Measurements from ENCODE around the gene NUCB1. TPM values are rescaled to one million over a fixed set of nuclear protein-coding genes. Genes with fewer than 3 reads are reported as not detected.

NUCB1 gene
- total RNA-seq, 1 experiment from 2014 or later = 153 TPM

- no peak for ATAC-seq
- CTCF ChIA-PET = interaction anchor here (0.5 to 0.7 kb wide), 2 partner anchors 439 to 628 kb away, joined by 3 to 4 read pairs; no protein-coding TSS in a partner anchor
Measured at GRCh38 chr19:48856921-48857320, 43.2 kb upstream of the NUCB1 start.

GRCh38 chr19:48858984-48859710 is 41.0 kb upstream of the NUCB1 start:
- Mint-ChIP-seq H3K9me3 (no peaks in the 10 kb centered on the region), H3K27me3 (ENCODE audit: low read depth) (no peaks in the 10 kb centered on the region; the same call in 1 of the 2 replicates), H3K4me1 (peaks cover 10% of the 10 kb centered on the region), H3K27ac (peak overlapping the region; percentile 87; the same call in 1 of the 2 replicates), H3K36me3 (no peaks in the 10 kb centered on the region), H3K4me3 (peak overlapping the region; percentile 50)
- POLR2A ChIA-PET = interaction anchor here (0.6 to 1.1 kb wide), 4 partner anchors 41 to 1010 kb away, joined by 3 to 4 read pairs (median 4); partner anchors contain the start of gene NUCB1
- CTCF ChIA-PET = interaction anchor here (0.8 to 1.5 kb wide), 7 partner anchors 14 to 134 kb away, joined by 3 to 10 read pairs (median 7); partner anchors contain the start of genes GYS1 and RUVBL2
- ATAC-seq (peak; percentile 43), DNase-seq (ENCODE audit: low spot score) (peak; percentile 76)
- TF ChIP-seq ZBTB21 (CRISPR knock-in tag; IDR thresholded peaks at IDR 0.05; ENCODE audit: borderline replicate concordance) (no peak), ATF2 (CRISPR knock-in tag; IDR thresholded peaks at IDR 0.05; ENCODE audit: borderline replicate concordance, low read depth) (no peak), ZNF532 (CRISPR knock-in tag; IDR thresholded peaks at IDR 0.05; ENCODE audit: borderline replicate concordance) (no peak), CREB1 (CRISPR knock-in tag; IDR thresholded peaks at IDR 0.05) (no peak), NR3C1 (CRISPR knock-in tag; conservative IDR thresholded peaks at IDR 0.05; ENCODE audit: low read depth) (no peak), ZNF263 (CRISPR knock-in tag; IDR thresholded peaks at IDR 0.05; ENCODE audit: low read depth) (no peak)

More at GRCh38 chr19:48856921-48857320, 43.2 kb upstream of the NUCB1 start:
- no peak overlapping the region for H3K4me3 Mint-ChIP-seq
- peaks cover 10% of the 10 kb centered on the region for H3K4me1 Mint-ChIP-seq
- H3K9me3 Mint-ChIP-seq = no peaks in the 10 kb centered on the region
- H3K36me3 Mint-ChIP-seq = no peaks in the 10 kb centered on the region
- no peaks in the 10 kb centered on the region; the same call in 1 of the 2 replicates for H3K27me3 Mint-ChIP-seq (ENCODE audit: low read depth)
- TF ChIP-seq ZNF219 (CRISPR knock-in tag; IDR thresholded peaks at IDR 0.05; ENCODE audit: borderline replicate concordance) = no peak
- DNase-seq (ENCODE audit: low spot score) = no peak
- H3K27ac Mint-ChIP-seq = no peak overlapping the region
- POLR2A ChIA-PET = no interaction called here

GRCh38 chr19:48859711-48860572 is 40.2 kb upstream of the NUCB1 start:
- CTCF ChIA-PET = interaction anchor here (0.9 to 1.1 kb wide), 4 partner anchors 17 to 172 kb away, joined by 3 to 7 read pairs (median 6); partner anchors contain the start of gene CGB2
- Mint-ChIP-seq H3K4me1 (peaks cover 10% of the 10 kb centered on the region), H3K4me3 (no peak overlapping the region), H3K27ac (peak overlapping the region; percentile 45), H3K36me3 (peaks cover 3% of the 10 kb centered on the region; the same call in 1 of the 2 replicates), H3K9me3 (no peaks in the 10 kb centered on the region), H3K27me3 (ENCODE audit: low read depth) (no peaks in the 10 kb centered on the region; the same call in none of the 2 replicates)
- ATAC-seq (peak; percentile 77), DNase-seq (ENCODE audit: low spot score) (peak; percentile 82)
- TF ChIP-seq SP1 (CRISPR knock-in tag; conservative IDR thresholded peaks at IDR 0.05) = peak; percentile 54; the same call in 1 of the 2 replicates
- TF ChIP-seq ZNF219 (CRISPR knock-in tag; IDR thresholded peaks at IDR 0.05; ENCODE audit: borderline replicate concordance) = no peak
- no peak for TF ChIP-seq MAX (CRISPR knock-in tag; IDR thresholded peaks at IDR 0.05)
- POLR2A ChIA-PET = interaction anchor here (1.1 kb wide), 1 partner anchor 41 kb away, joined by 3 read pairs; no protein-coding TSS in a partner anchor

Measured in WTC11 (cell line).